OCI-LY7 (cell line): Measurements from ENCODE around the gene ERVK3-1.

ENCODE experiments used
- EZH2phosphoT487 ChIP-seq: fragments of 200-600 bp; sonication (generic); IDR thresholded peaks from 2 replicates; pipeline ENCODE4 v1.6.1; 2018; ENCODE audit warnings: low read depth, borderline replicate concordance, mild to moderate bottlenecking, mixed run types, antibody characterized with exemption, low read length, moderate library complexity, mixed read lengths
- TF ChIP-seq, protein P1 (sequence below): fragments of 200-600 bp; sonication (generic); conservative IDR thresholded peaks from 2 replicates; pipeline ENCODE4 v1.5.1; 2014; ENCODE audit warnings: mild to moderate bottlenecking, antibody characterized with exemption, low read length, moderate library complexity, mixed read lengths

- TF ChIP-seq, protein P1, sequence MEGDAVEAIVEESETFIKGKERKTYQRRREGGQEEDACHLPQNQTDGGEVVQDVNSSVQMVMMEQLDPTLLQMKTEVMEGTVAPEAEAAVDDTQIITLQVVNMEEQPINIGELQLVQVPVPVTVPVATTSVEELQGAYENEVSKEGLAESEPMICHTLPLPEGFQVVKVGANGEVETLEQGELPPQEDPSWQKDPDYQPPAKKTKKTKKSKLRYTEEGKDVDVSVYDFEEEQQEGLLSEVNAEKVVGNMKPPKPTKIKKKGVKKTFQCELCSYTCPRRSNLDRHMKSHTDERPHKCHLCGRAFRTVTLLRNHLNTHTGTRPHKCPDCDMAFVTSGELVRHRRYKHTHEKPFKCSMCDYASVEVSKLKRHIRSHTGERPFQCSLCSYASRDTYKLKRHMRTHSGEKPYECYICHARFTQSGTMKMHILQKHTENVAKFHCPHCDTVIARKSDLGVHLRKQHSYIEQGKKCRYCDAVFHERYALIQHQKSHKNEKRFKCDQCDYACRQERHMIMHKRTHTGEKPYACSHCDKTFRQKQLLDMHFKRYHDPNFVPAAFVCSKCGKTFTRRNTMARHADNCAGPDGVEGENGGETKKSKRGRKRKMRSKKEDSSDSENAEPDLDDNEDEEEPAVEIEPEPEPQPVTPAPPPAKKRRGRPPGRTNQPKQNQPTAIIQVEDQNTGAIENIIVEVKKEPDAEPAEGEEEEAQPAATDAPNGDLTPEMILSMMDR: no peak
- no peak for TF ChIP-seq EZH2phosphoT487
These were observed 21.0 kb upstream of the ERVK3-1 start for GRCh38 chr19:58284199-58284598.
